K562 (cell line): Measurements from ENCODE around the gene FA2H. TPM values are rescaled to one million over a fixed set of nuclear protein-coding genes. Genes with fewer than 3 reads are reported as not detected.
"Not testable (repeated sequence)": the region's sequence is repeated elsewhere in the genome, so short reads cannot be mapped to it uniquely, and the experiment has no call there.

Source experiments
- ATAC-seq: fragments of 200-7000 bp; cut with Tn5 transposase; 3 replicates; pipeline ENCODE4 v1.9.1; 2020; ENCODE audit warnings: moderate library complexity
- BruUV-seq: library from RNA; stranded (reverse); fragments of 400-500 nt; replicated peaks from 2 replicates; lab custom pipeline; 2021; lab: Mats Ljungman, UMichigan
- CTCF ChIA-PET: fragments of 300-600 bp; formaldehyde crosslinking; extraction: SDS; loops from one replicate; lab custom pipeline; 2021; ENCODE audit warnings: low intra/inter-chr PET ratio; lab: Yijun Ruan, JAX
- POLR2A ChIA-PET: fragments of 300-600, 350-650 bp; sonication (Branson Sonifier 250); formaldehyde crosslinking; extraction: SDS; loops from one replicate; lab custom pipeline; 2021; ENCODE audit warnings: antibody characterized with exemption, inconsistent platforms; lab: Yijun Ruan, JAX
- DNase-seq, 4 experiments: peaks; one replicate each; pipeline versions ENCODE4 v3.0.0 to v3.0.0-alpha.2; 2011 to 2018; ENCODE audit warnings: low spot score in 3 of 4, mixed read lengths in 3 of 4; ENCODE audit errors: extremely low read depth in 1 of 4
- FAIRE-seq: peaks from 2 replicates; lab custom pipeline; 2011; peaks lifted over from hg19 to GRCh38; lab: Jason Lieb, UNC
- H2AFZ ChIP-seq: 2 replicates; pipeline ENCODE4 v1.6.0; 2011; ENCODE audit warnings: low read depth, low read length, control low read depth, inconsistent platforms
- H3K27ac ChIP-seq: fragments of 200-600 bp; 3 replicates; pipeline ENCODE4 v1.8.0; 2011; ENCODE audit warnings: low read depth, mild to moderate bottlenecking, control low read depth, inconsistent platforms, low read length, moderate library complexity, mixed read lengths; ENCODE audit errors: extremely low read depth
- H3K27me3 ChIP-seq, 2 experiments: fragments of 300-600 bp in 1 of 2; 2 replicates in 1 of 2; 3 replicates in 1 of 2; pipeline versions ENCODE4 v1.6.0 to v1.8.0; 2011; ENCODE audit warnings: inconsistent platforms in 2 of 2, low read length in 2 of 2, mild to moderate bottlenecking in 1 of 2, mixed read lengths in 1 of 2, moderate library complexity in 1 of 2; ENCODE audit not compliant: control insufficient read depth in 2 of 2, insufficient read depth in 2 of 2
- H3K36me3 ChIP-seq: fragments of 300-600 bp; 3 replicates; pipeline ENCODE4 v1.8.0; 2011; ENCODE audit warnings: mild to moderate bottlenecking, low read length, inconsistent platforms; ENCODE audit not compliant: control insufficient read depth, insufficient read depth
- H3K4me1 ChIP-seq, 2 experiments: fragments of 200-600 bp in 1 of 2; replicated peaks in 1 of 2; 2 replicates in 1 of 2; 3 replicates in 1 of 2; pipeline versions ENCODE4 v1.5.1 to v1.8.0; 2011; ENCODE audit warnings: inconsistent platforms in 2 of 2, low read length in 2 of 2, mild to moderate bottlenecking in 1 of 2, mixed read lengths in 1 of 2, moderate library complexity in 1 of 2; ENCODE audit not compliant: control insufficient read depth in 2 of 2, insufficient read depth in 2 of 2
- H3K4me2 ChIP-seq: 2 replicates; pipeline ENCODE4 v1.6.1; 2011; ENCODE audit warnings: low read length, control low read depth, inconsistent platforms, mixed read lengths; ENCODE audit not compliant: insufficient read depth
- H3K4me3 ChIP-seq: fragments of 200-600 bp; sonication (generic), shearing (Covaris generic); 2 replicates; pipeline ENCODE4 v1.5.1; 2016; ENCODE audit warnings: control low read depth, inconsistent platforms
- H3K79me2 ChIP-seq: fragments of 200-600 bp; 3 replicates; pipeline ENCODE4 v1.8.0; 2011; ENCODE audit warnings: low read length, inconsistent platforms; ENCODE audit not compliant: control insufficient read depth, insufficient read depth
- H3K9ac ChIP-seq, 2 experiments: 2 replicates each; pipeline versions ENCODE4 v1.6.0 to v1.6.1; 2011; ENCODE audit warnings: low read depth in 2 of 2, low read length in 2 of 2, control low read depth in 1 of 2, inconsistent platforms in 1 of 2, mild to moderate bottlenecking in 1 of 2, mixed read lengths in 1 of 2; ENCODE audit not compliant: insufficient read depth in 1 of 2
- H3K9me1 ChIP-seq: one replicate; pipeline ENCODE4 v1.6.0; 2011; ENCODE audit warnings: inconsistent platforms, mild to moderate bottlenecking, low read length, moderate library complexity; ENCODE audit not compliant: control insufficient read depth, insufficient read depth
- H3K9me3 ChIP-seq: replicated peaks from 2 replicates; pipeline ENCODE4 v1.5.1; 2011; ENCODE audit warnings: low read depth, low read length, inconsistent platforms; ENCODE audit not compliant: control insufficient read depth, insufficient read depth
- H4K20me1 ChIP-seq: replicated peaks from 2 replicates; pipeline ENCODE4 v1.6.1; 2011; ENCODE audit warnings: low read length, inconsistent platforms, mixed read lengths; ENCODE audit not compliant: control insufficient read depth, insufficient read depth
- DNMT1 ChIP-seq: fragments of 450-650 bp; IDR thresholded peaks from 2 replicates; pipeline ENCODE4 v1.6.1; 2016; ENCODE audit warnings: antibody characterized with exemption, mild to moderate bottlenecking
- HIVEP1 ChIP-seq: fragments of 250-450 bp; sonication (Bioruptor Pico); IDR thresholded peaks from 2 replicates; pipeline ENCODE4 v1.4.0; 2020; ENCODE audit warnings: mild to moderate bottlenecking
- KDM5B ChIP-seq: fragments of 200-600 bp; sonication (generic); IDR thresholded peaks from 2 replicates; pipeline ENCODE4 v1.6.1; 2012; ENCODE audit warnings: low read depth, mild to moderate bottlenecking, moderate library complexity, low read length, control low read depth, inconsistent platforms; ENCODE audit not compliant: insufficient replicate concordance
- WGBS: fragments of 100-300 bp; shearing (Covaris generic); methylation state at CpG from one replicate; pipeline ENCODE4 v1.1.6; 2016; ENCODE audit warnings: low coverage, mixed read lengths; ENCODE audit not compliant: insufficient coverage; ENCODE audit errors: missing lambda C conversion rate; 5-methylcytosine and 5-hydroxymethylcytosine counted together
- in situ Hi-C: fragments of 300-500 bp; cut with MboI; formaldehyde crosslinking; loops from 4 replicates; pipeline ENCODE4 v1.15.0; 2018; ENCODE audit warnings: inconsistent platforms, mixed read lengths
- intact Hi-C: fragments of 100-400 bp; cut with micrococcal nuclease; formaldehyde crosslinking; loops from 2 replicates; pipeline ENCODE4 v1.14.2; 2022
- polyA plus RNA-seq, 8 experiments: library from polyadenylated mRNA; depleted of rRNA in 4 of 8; stranded (reverse) in 5 of 8; unstranded in 3 of 8; fragments of >200 nt; fragmentation: Nextera tagmentation in 2 of 8; fragmentation: Illumina TruSeq in 1 of 8; extraction: Ambion mirVana in 2 of 8; extraction: Trizol in 1 of 8; gene quantifications; 2 replicates each; pipeline versions ENCODE4 v1.2.1 to v1.2.3, GENCODE V29; 2011 to 2014; ENCODE audit warnings: inconsistent platforms in 1 of 8, missing spikeins in 1 of 8
- total RNA-seq, 7 experiments: library from RNA; depleted of rRNA in 6 of 7; stranded (reverse); fragments of >200 nt in 6 of 7; fragmentation: Illumina TruSeq in 2 of 7; extraction: Trizol in 2 of 7; gene quantifications; 2 replicates each; pipeline versions ENCODE4 v1.2.1 to v1.2.3, GENCODE V29; 2011 to 2021; ENCODE audit warnings: low replicate concordance in 1 of 7
- TF ChIP-seq, protein P1 (sequence below): sonication (generic); formaldehyde crosslinking; IDR thresholded peaks from 2 replicates; pipeline ENCODE4 v1.8.0; 2023; ENCODE audit warnings: mild to moderate bottlenecking, missing genetic modification reagents

The FA2H gene
- total and polyA plus RNA-seq, 9 of the 15 experiments (the other 6 are each of a cell fraction or from before 2014, with no cell fraction given), result not detected

DNA sequence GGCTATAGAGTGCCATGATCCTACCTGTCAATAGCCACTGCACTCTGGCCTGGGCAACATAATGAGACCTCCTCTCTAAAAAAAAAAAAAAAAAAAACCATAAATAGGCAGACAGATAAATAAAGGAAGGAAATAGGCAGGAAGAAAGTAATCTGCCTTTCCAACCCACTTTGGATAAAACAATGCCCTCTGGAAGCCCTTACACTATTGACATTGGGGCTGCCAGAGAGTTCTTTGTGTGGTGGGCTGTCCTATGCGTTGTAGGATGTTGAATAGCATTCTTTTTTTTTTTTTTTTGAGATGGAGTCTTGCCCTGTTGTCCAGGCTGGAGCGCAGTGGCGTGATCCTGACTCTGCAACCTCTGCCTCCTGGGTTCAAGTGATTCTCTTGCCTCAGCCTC is 100.7 kb downstream of the FA2H start:
- no peak overlapping the region for H3K27ac ChIP-seq
- no peaks in the 10 kb centered on the region for H3K9me1 ChIP-seq
- no peak for FAIRE-seq
- no peak for TF ChIP-seq KDM5B
- no peak for TF ChIP-seq HIVEP1 (CRISPR knock-in tag)
- TF ChIP-seq, protein P1, sequence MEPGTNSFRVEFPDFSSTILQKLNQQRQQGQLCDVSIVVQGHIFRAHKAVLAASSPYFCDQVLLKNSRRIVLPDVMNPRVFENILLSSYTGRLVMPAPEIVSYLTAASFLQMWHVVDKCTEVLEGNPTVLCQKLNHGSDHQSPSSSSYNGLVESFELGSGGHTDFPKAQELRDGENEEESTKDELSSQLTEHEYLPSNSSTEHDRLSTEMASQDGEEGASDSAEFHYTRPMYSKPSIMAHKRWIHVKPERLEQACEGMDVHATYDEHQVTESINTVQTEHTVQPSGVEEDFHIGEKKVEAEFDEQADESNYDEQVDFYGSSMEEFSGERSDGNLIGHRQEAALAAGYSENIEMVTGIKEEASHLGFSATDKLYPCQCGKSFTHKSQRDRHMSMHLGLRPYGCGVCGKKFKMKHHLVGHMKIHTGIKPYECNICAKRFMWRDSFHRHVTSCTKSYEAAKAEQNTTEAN (CRISPR knock-in tag), result no peak
- TF ChIP-seq DNMT1, result no peak
- TF ChIP-seq, all 486 proteins: peak for 0
- Histone ChIP-seq H3K9ac (no peak overlapping the region), H3K36me3 (no peaks in the 10 kb centered on the region), H2AFZ (no peak overlapping the region), H3K27me3 (peaks cover 0 to 1% of the 10 kb centered on the region in 2 experiments; a peak in 1 of 5 replicates), H3K79me2 (no peaks in the 10 kb centered on the region), H3K4me3 (no peak overlapping the region), H3K4me2 (no peak overlapping the region), H3K4me1 (no peaks in the 10 kb centered on the region), H4K20me1 (no peaks in the 10 kb centered on the region), H3K9me3 (no peaks in the 10 kb centered on the region)
- DNase-seq (no peak), ATAC-seq (no peak)
- WGBS, result 46% methylated on average over 3 of the region's 3 CpGs
- CTCF ChIA-PET, result no interaction called here
- no TSS peak for BruUV-seq
- in situ Hi-C loops (no loop called here), intact Hi-C loops (no loop called here)
- POLR2A ChIA-PET, result interaction anchor here (0.7 kb wide), 1 partner anchor 78 kb away, joined by 4 read pairs; no protein-coding TSS in a partner anchor

DNA sequence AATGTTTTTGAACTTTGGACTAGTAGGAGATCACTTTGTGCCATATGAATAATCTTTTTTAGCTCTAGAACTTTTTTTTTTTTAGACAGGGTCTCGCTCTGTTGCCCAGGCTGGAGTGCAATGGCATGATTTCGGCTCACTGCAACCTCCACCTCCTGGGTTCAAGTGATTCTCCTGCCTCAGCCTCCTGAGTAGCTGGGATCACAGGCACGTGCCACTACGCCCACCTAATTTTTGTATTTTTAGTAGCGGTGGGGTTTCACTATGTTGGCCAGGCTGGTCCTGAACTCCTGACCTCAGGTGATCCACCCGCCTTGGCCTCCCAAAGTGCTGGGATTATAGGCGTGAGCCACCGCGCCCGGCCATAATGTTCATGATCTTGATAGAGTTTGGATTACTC is 105.7 kb downstream of the FA2H start:
- H4K20me1 ChIP-seq, H3K4me3 ChIP-seq, H2AFZ ChIP-seq, H3K9ac ChIP-seq, H3K4me2 ChIP-seq, H3K27me3 ChIP-seq, CTCF ChIA-PET, ATAC-seq, H3K9me3 ChIP-seq, in situ Hi-C loops, H3K27ac ChIP-seq, DNase-seq, BruUV-seq, FAIRE-seq, intact Hi-C loops, H3K9me1 ChIP-seq: not testable (repeated sequence)
- H3K79me2 ChIP-seq, result peaks cover 28% of the 10 kb centered on the region
- peaks cover 21% of the 10 kb centered on the region for H3K36me3 ChIP-seq
- peaks cover 2 to 20% of the 10 kb centered on the region in 2 experiments; a peak in 4 of 5 replicates for H3K4me1 ChIP-seq
- POLR2A ChIA-PET, result interaction anchor here (1.1 to 4.1 kb wide), 4 partner anchors 8 to 63 kb away, joined by 3 to 26 read pairs (median 11); no protein-coding TSS in a partner anchor
- WGBS, result 78% methylated on average over 9 of the region's 10 CpGs
